Neural progenitor cell (in vitro differentiated cells): ENCODE data around the gene IFIT2. TPM values are rescaled to one million over a fixed set of nuclear protein-coding genes. Genes with fewer than 3 reads are reported as not detected.

ENCODE experiments used
- DNase-seq: peaks from one replicate; pipeline ENCODE4 v3.0.0-alpha.2; 2016; ENCODE audit warnings: low spot score
- H2AFZ ChIP-seq: fragments of 200-600 bp; sonication (generic); replicated peaks from 2 replicates; pipeline ENCODE4 v1.6.1; 2016; ENCODE audit warnings: antibody characterized with exemption
- H3F3A ChIP-seq: fragments of 200-600 bp; sonication (generic); 2 replicates; pipeline ENCODE4 v1.6.1; 2016; ENCODE audit warnings: antibody characterized with exemption, low read depth
- H3K27ac ChIP-seq: fragments of 200-600 bp; sonication (generic); 2 replicates; pipeline ENCODE4 v1.5.1; 2016; ENCODE audit warnings: mild to moderate bottlenecking
- H3K27me3 ChIP-seq: fragments of 200-600 bp; sonication (generic); 2 replicates; pipeline ENCODE4 v1.6.1; 2016; ENCODE audit warnings: mild to moderate bottlenecking, moderate library complexity
- H3K36me3 ChIP-seq: fragments of 200-600 bp; sonication (generic); 2 replicates; pipeline ENCODE4 v1.5.1; 2016
- H3K4me1 ChIP-seq: fragments of 200-600 bp; sonication (generic); 2 replicates; pipeline ENCODE4 v1.6.1; 2016; ENCODE audit warnings: mixed run types
- H3K4me2 ChIP-seq: fragments of 200-600 bp; sonication (generic); 2 replicates; pipeline ENCODE4 v1.6.1; 2016
- H3K4me3 ChIP-seq: fragments of 200-600 bp; sonication (generic); 2 replicates; pipeline ENCODE4 v1.5.1; 2016
- H3K79me2 ChIP-seq: fragments of 200-600 bp; sonication (generic); 2 replicates; pipeline ENCODE4 v1.6.1; 2016; ENCODE audit warnings: low read depth
- H3K9ac ChIP-seq: fragments of 200-600 bp; sonication (generic); 2 replicates; pipeline ENCODE4 v1.6.1; 2016
- H3K9me3 ChIP-seq: fragments of 200-600 bp; sonication (generic); 2 replicates; pipeline ENCODE4 v1.5.1; 2016; ENCODE audit warnings: low read depth
- H4K20me1 ChIP-seq: fragments of 200-600 bp; sonication (generic); 2 replicates; pipeline ENCODE4 v1.6.1; 2016; ENCODE audit warnings: low read depth
- H3K27ac Mint-ChIP-seq: 3 replicates; pipeline ENCODE4 v1.8.0; 2021; ENCODE audit warnings: mixed read lengths
- H3K27me3 Mint-ChIP-seq: 2 replicates; pipeline ENCODE4 v1.8.0; 2022; ENCODE audit warnings: low read depth, mild to moderate bottlenecking, inconsistent platforms, moderate library complexity, mixed read lengths; ENCODE audit not compliant: insufficient read depth
- H3K36me3 Mint-ChIP-seq: 3 replicates; pipeline ENCODE4 v1.8.0; 2021; ENCODE audit warnings: mixed read lengths
- H3K4me1 Mint-ChIP-seq: 3 replicates; pipeline ENCODE4 v1.8.0; 2021; ENCODE audit warnings: mixed read lengths
- H3K4me3 Mint-ChIP-seq: 3 replicates; pipeline ENCODE4 v1.8.0; 2021; ENCODE audit warnings: mild to moderate bottlenecking, moderate library complexity, mixed read lengths
- H3K9me3 Mint-ChIP-seq: 3 replicates; pipeline ENCODE4 v1.8.0; 2020; ENCODE audit warnings: mixed read lengths
- CTCF ChIP-seq: fragments of 200-600 bp; sonication (generic); IDR thresholded peaks from 2 replicates; pipeline ENCODE4 v1.5.1; 2017; ENCODE audit warnings: antibody characterized with exemption, mild to moderate bottlenecking
- EZH2 ChIP-seq: fragments of 200-600 bp; sonication (generic); IDR thresholded peaks from 2 replicates; pipeline ENCODE4 v1.6.1; 2017; ENCODE audit warnings: antibody characterized with exemption, mild to moderate bottlenecking, moderate library complexity
- EZH2phosphoT487 ChIP-seq: fragments of 200-600 bp; sonication (generic); IDR thresholded peaks from 2 replicates; pipeline ENCODE4 v1.6.1; 2017; ENCODE audit warnings: antibody characterized with exemption
- total RNA-seq: library from RNA; depleted of rRNA; stranded (reverse); fragments of >200 nt; gene quantifications from 2 replicates; pipeline ENCODE4 v1.2.3, GENCODE V29; 2015; ENCODE audit warnings: low replicate concordance

IFIT2 gene
- total RNA-seq, 1 donor from 2014 or later: 0.22 TPM

GRCh38 chr10:89308736-89309135, 6.9 kb downstream of the IFIT2 start:
- H3K9me3 Mint-ChIP-seq: no peaks in the 10 kb centered on the region
- Histone ChIP-seq H3F3A (no peaks in the 10 kb centered on the region), H3K27ac (no peak overlapping the region), H2AFZ (no peak overlapping the region), H3K36me3 (no peaks in the 10 kb centered on the region), H3K9ac (no peak overlapping the region), H3K27me3 (no peaks in the 10 kb centered on the region), H3K4me1 (no peaks in the 10 kb centered on the region), H3K4me2 (no peak overlapping the region), H4K20me1 (no peaks in the 10 kb centered on the region), H3K9me3 (no peaks in the 10 kb centered on the region), H3K79me2 (no peaks in the 10 kb centered on the region), H3K4me3 (no peak overlapping the region)
- no peak overlapping the region for H3K4me3 Mint-ChIP-seq
- H3K36me3 Mint-ChIP-seq: no peaks in the 10 kb centered on the region
- H3K27me3 Mint-ChIP-seq: no peaks in the 10 kb centered on the region
- no peak for DNase-seq
- no peak for TF ChIP-seq EZH2
- no peak for TF ChIP-seq EZH2phosphoT487
- no peak for TF ChIP-seq CTCF
- H3K4me1 Mint-ChIP-seq: no peaks in the 10 kb centered on the region
- H3K27ac Mint-ChIP-seq: no peak overlapping the region

- H3K36me3 ChIP-seq: no peaks in the 10 kb centered on the region
- H4K20me1 ChIP-seq: no peaks in the 10 kb centered on the region
- H3K4me2 ChIP-seq: no peak overlapping the region
- H3K27ac Mint-ChIP-seq: no peak overlapping the region
- H3K4me1 ChIP-seq: no peaks in the 10 kb centered on the region
- H3K4me3 ChIP-seq: no peak overlapping the region
- H3K27me3 Mint-ChIP-seq: no peaks in the 10 kb centered on the region
- H2AFZ ChIP-seq: no peak overlapping the region
- H3K9me3 ChIP-seq: no peaks in the 10 kb centered on the region
- no peaks in the 10 kb centered on the region for H3K79me2 ChIP-seq
- no peak overlapping the region for H3K4me3 Mint-ChIP-seq
- H3F3A ChIP-seq: no peaks in the 10 kb centered on the region
- no peak overlapping the region for H3K9ac ChIP-seq
- no peaks in the 10 kb centered on the region for H3K27me3 ChIP-seq
- TF ChIP-seq CTCF (no peak), EZH2 (no peak), EZH2phosphoT487 (no peak)
- no peak for DNase-seq
- H3K4me1 Mint-ChIP-seq: no peaks in the 10 kb centered on the region
- H3K9me3 Mint-ChIP-seq: no peaks in the 10 kb centered on the region
- H3K27ac ChIP-seq: no peak overlapping the region
- H3K36me3 Mint-ChIP-seq: no peaks in the 10 kb centered on the region
Observed at GRCh38 chr10:89309156-89310055, 7.6 kb downstream of the IFIT2 start.

GRCh38 chr10:89310056-89310893, 8.4 kb downstream of the IFIT2 start:
- Histone ChIP-seq H2AFZ (no peak overlapping the region), H4K20me1 (no peaks in the 10 kb centered on the region), H3K27ac (no peak overlapping the region), H3K27me3 (no peaks in the 10 kb centered on the region), H3K9me3 (no peaks in the 10 kb centered on the region), H3F3A (no peaks in the 10 kb centered on the region), H3K79me2 (no peaks in the 10 kb centered on the region), H3K9ac (no peak overlapping the region), H3K4me1 (no peaks in the 10 kb centered on the region), H3K4me3 (no peak overlapping the region), H3K36me3 (no peaks in the 10 kb centered on the region), H3K4me2 (no peak overlapping the region)
- TF ChIP-seq CTCF (no peak), EZH2phosphoT487 (no peak), EZH2 (no peak)
- Mint-ChIP-seq H3K4me1 (no peaks in the 10 kb centered on the region), H3K9me3 (no peaks in the 10 kb centered on the region), H3K27ac (no peak overlapping the region), H3K36me3 (no peaks in the 10 kb centered on the region), H3K4me3 (no peak overlapping the region), H3K27me3 (no peaks in the 10 kb centered on the region)
- DNase-seq: no peak
